ENCODE data around the gene PPP1R17.

DNA sequence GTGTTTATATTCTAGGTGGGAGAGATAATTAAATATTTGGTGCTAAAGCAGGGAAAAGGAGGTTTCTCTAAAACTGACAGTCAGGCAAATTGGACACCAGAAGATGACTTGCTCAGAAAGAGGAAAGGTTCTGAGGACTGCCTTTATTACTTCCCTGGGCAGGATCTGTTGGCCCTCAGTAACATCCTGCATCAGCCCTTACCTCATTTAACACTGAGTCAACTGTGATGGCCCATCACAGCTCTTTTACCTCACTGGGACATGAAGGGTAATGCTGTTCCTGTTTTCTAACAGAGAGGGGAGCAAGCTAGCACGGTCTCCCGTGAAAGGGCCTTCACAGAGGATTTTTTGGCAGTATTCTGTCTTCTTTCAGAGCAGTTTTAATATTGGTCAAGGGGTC, 12.0 kb downstream of the PPP1R17 start:
- TF ChIP-seq, protein P1, sequence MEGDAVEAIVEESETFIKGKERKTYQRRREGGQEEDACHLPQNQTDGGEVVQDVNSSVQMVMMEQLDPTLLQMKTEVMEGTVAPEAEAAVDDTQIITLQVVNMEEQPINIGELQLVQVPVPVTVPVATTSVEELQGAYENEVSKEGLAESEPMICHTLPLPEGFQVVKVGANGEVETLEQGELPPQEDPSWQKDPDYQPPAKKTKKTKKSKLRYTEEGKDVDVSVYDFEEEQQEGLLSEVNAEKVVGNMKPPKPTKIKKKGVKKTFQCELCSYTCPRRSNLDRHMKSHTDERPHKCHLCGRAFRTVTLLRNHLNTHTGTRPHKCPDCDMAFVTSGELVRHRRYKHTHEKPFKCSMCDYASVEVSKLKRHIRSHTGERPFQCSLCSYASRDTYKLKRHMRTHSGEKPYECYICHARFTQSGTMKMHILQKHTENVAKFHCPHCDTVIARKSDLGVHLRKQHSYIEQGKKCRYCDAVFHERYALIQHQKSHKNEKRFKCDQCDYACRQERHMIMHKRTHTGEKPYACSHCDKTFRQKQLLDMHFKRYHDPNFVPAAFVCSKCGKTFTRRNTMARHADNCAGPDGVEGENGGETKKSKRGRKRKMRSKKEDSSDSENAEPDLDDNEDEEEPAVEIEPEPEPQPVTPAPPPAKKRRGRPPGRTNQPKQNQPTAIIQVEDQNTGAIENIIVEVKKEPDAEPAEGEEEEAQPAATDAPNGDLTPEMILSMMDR (IDR thresholded peaks at IDR 0.05), result no peak
- TF ChIP-seq EP300 (IDR thresholded peaks at IDR 0.05) (no peak), POLR2A (IDR thresholded peaks at IDR 0.05) (no peak), POLR2AphosphoS5 (IDR thresholded peaks at IDR 0.05) (no peak)

Data from sigmoid colon (tissue), 4 donors.